Left lung (tissue), 10 donors: Measurements from ENCODE around the gene OPRL1. TPM values are rescaled to one million over a fixed set of nuclear protein-coding genes. Genes with fewer than 3 reads are reported as not detected.

Source experiments
- ATAC-seq: fragments of 200-7000 bp; cut with Tn5 transposase; one replicate; pipeline ENCODE4 v1.9.1; 2020; ENCODE audit warnings: moderate library complexity
- DNase-seq, 4 donors: peaks; one replicate each; pipeline ENCODE4 v3.0.0-alpha.2; 2013 to 2020
- H3K27ac ChIP-seq, 2 donors: fragments of 200-600 bp; sonication (generic) in 1 of 2; one replicate each; pipeline versions ENCODE4 v1.5.0 to v1.8.0; 2020 to 2021
- H3K27me3 ChIP-seq, 2 donors: fragments of 200-600 bp; sonication (generic) in 1 of 2; one replicate each; pipeline versions ENCODE4 v1.5.0 to v1.8.0; 2020 to 2021
- H3K36me3 ChIP-seq, 2 donors: fragments of 200-600 bp; sonication (generic) in 1 of 2; one replicate each; pipeline versions ENCODE4 v1.5.0 to v1.8.0; 2020 to 2021
- H3K4me1 ChIP-seq, 2 donors: fragments of 200-600 bp; one replicate each; pipeline ENCODE4 v1.8.0; 2021
- H3K4me3 ChIP-seq, 2 donors: fragments of 200-600 bp; sonication (generic) in 1 of 2; one replicate each; pipeline versions ENCODE4 v1.5.0 to v1.8.0; 2020 to 2021; ENCODE audit warnings: mild to moderate bottlenecking in 1 of 2
- H3K9me3 ChIP-seq, 2 donors: fragments of 200-600 bp; sonication (generic) in 1 of 2; one replicate each; pipeline versions ENCODE4 v1.5.0 to v1.8.0; 2020 to 2021
- intact Hi-C, 2 donors: fragments of 100-400 bp; cut with DNase I; formaldehyde crosslinking; loops; one replicate each; pipeline versions ENCODE4 v1.11.2 to v1.14.2; 2022
- polyA plus RNA-seq, 6 donors: library from polyadenylated mRNA; unstranded; fragments of 120-200 nt; gene quantifications; one replicate each; pipeline ENCODE4 v1.2.1, GENCODE V29; 2013; ENCODE audit not compliant: insufficient read length in 6 of 6
- total RNA-seq, 2 donors: library from RNA; stranded (reverse); fragmentation: NEBNext Ultra II Directional; extraction: Animal tissue kit (Norgen Biotek cat#: 25700); gene quantifications; one replicate each; pipeline ENCODE4 v1.2.1, GENCODE V29; 2021
- TF ChIP-seq, protein P1 (sequence below), 2 donors: fragments of 200-600 bp; sonication (generic) in 1 of 2; IDR thresholded peaks; one replicate each; pipeline versions ENCODE4 v1.5.0 to v1.8.0; 2021; ENCODE audit warnings: antibody characterized with exemption in 2 of 2
- donor health status: DM: no; HTN: yes; CAD: no.
- donor health status: DM: no; HTN: no; CAD: no.

The OPRL1 gene
- total and polyA plus RNA-seq, 8 donors: 1.8 to 2.5 (median 2.2) TPM

GRCh38 chr20:64047046-64047389 lies 32.9 kb upstream of the OPRL1 start:
- Histone ChIP-seq H3K4me1 (peaks cover 4 to 16% of the 10 kb centered on the region in 2 donors), H3K27me3 (peaks cover 42 to 88% of the 10 kb centered on the region in 2 donors), H3K27ac (peak overlapping the region; percentile 56 to 58), H3K4me3 (peak overlapping the region; percentile 22 to 48), H3K9me3 (no peaks in the 10 kb centered on the region), H3K36me3 (peaks cover 0 to 8% of the 10 kb centered on the region in 2 donors)
- DNase-seq (no peak), ATAC-seq (no peak)
- TF ChIP-seq, protein P1, sequence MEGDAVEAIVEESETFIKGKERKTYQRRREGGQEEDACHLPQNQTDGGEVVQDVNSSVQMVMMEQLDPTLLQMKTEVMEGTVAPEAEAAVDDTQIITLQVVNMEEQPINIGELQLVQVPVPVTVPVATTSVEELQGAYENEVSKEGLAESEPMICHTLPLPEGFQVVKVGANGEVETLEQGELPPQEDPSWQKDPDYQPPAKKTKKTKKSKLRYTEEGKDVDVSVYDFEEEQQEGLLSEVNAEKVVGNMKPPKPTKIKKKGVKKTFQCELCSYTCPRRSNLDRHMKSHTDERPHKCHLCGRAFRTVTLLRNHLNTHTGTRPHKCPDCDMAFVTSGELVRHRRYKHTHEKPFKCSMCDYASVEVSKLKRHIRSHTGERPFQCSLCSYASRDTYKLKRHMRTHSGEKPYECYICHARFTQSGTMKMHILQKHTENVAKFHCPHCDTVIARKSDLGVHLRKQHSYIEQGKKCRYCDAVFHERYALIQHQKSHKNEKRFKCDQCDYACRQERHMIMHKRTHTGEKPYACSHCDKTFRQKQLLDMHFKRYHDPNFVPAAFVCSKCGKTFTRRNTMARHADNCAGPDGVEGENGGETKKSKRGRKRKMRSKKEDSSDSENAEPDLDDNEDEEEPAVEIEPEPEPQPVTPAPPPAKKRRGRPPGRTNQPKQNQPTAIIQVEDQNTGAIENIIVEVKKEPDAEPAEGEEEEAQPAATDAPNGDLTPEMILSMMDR (IDR thresholded peaks at IDR 0.05): no peak
- intact Hi-C loops: no loop called here

DNA sequence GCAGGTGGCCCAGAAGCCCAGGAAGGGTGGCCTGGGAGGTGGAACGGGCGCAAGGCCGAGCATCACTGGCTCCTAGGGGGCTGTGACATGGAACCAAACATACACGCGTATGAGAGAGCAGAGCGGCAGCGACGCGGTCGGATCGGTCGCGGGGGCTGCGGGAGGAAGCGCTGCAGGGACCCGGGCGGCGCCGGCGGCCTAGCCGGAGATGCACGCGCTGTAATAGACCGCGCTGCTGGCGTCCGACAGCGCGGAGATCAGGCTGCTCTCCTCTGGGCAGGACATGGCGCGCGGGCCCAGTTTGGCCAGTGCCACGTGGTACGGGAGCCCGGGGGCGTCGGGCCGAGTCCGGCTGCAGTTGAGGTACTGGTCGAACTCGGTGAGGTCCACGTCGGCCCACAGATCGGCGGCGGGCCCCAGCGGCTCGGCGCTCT lies 31.9 kb upstream of the OPRL1 start:
- Histone ChIP-seq H3K4me1 (peaks cover 0 to 11% of the 10 kb centered on the region in 2 donors), H3K9me3 (no peaks in the 10 kb centered on the region), H3K27ac (peak overlapping the region; percentile 56 to 58), H3K36me3 (peaks cover 0 to 8% of the 10 kb centered on the region in 2 donors), H3K27me3 (peaks cover 36 to 90% of the 10 kb centered on the region in 2 donors), H3K4me3 (peak overlapping the region; percentile 22 to 48)
- ATAC-seq (no peak), DNase-seq (no peak)
- TF ChIP-seq, protein P1 (IDR thresholded peaks at IDR 0.05): no peak
- intact Hi-C loops: no loop called here

- Histone ChIP-seq H3K36me3 (peaks cover 0 to 8% of the 10 kb centered on the region in 2 donors), H3K27ac (peak overlapping the region; percentile 56 to 58), H3K27me3 (peaks cover 36 to 90% of the 10 kb centered on the region in 2 donors), H3K4me1 (peaks cover 0 to 11% of the 10 kb centered on the region in 2 donors), H3K4me3 (peak overlapping the region; percentile 22 to 48), H3K9me3 (no peaks in the 10 kb centered on the region)
- no peak for DNase-seq
- intact Hi-C loops: no loop called here
- no peak for ATAC-seq
- TF ChIP-seq, protein P1 (IDR thresholded peaks at IDR 0.05): no peak
Measured at GRCh38 chr20:64048402-64049044, 31.4 kb upstream of the OPRL1 start.

DNA sequence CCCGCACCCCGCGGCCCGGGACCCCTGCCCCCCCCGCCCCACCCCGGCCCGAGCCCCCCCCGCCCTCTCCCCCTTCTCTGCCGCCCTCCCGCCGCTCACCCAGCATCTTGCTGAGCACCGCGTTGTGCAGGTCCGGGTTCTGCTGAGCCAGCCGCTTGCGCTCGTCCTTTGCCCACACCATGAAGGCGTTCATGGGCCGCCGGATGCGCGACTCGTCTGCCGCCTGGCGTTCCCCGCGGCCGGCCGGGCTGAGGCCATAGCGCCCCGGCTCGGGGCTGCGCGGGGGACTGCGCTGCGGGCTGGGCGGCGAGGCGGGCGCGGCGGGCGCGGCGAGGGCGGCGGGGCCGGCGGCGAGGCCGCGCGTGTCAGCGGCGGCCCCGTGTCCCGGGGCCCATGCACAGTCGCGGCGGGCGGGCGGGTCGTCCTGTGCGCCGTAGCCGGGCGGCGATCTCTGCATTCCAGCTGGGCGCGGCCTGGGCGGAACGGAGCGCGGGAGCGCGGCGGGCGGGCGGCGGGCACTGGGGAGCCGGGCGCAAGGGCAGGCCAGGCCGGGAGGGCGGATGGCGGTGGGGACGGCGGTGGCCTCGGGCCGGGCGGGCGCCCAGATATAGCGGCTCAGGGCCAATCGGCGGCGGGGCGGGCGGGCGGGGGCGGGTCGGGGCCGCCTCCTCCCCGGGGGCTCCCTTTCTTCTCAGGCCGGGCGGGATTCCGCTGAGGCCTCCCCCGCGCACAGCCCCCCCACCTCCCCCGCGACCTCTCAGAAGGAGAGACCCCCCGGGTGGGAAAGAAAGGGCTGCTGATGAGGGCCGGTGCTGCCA lies 30.6 kb upstream of the OPRL1 start, which contains the start of gene SOX18:
TSS of gene SOX18 (minus strand) at position 580 of the 818 bp plus-strand sequence. CDS start at position 457, 123 bp downstream.
- Histone ChIP-seq H3K36me3 (peaks cover 0 to 8% of the 10 kb centered on the region in 2 donors), H3K4me1 (peaks cover 0 to 14% of the 10 kb centered on the region in 2 donors), H3K4me3 (peak within 1 kb of the TSS; percentile 22 to 48), H3K9me3 (no peaks in the 10 kb centered on the region), H3K27ac (peak within 1 kb of the TSS; percentile 71 to 73), H3K27me3 (peaks cover 36 to 98% of the 10 kb centered on the region in 2 donors)
- TF ChIP-seq, protein P1 (IDR thresholded peaks at IDR 0.05): no peak
- intact Hi-C loops: no loop called here
- ATAC-seq (peak; percentile 9), DNase-seq (peak in 1 of 4 donors; percentile 74)

DNA sequence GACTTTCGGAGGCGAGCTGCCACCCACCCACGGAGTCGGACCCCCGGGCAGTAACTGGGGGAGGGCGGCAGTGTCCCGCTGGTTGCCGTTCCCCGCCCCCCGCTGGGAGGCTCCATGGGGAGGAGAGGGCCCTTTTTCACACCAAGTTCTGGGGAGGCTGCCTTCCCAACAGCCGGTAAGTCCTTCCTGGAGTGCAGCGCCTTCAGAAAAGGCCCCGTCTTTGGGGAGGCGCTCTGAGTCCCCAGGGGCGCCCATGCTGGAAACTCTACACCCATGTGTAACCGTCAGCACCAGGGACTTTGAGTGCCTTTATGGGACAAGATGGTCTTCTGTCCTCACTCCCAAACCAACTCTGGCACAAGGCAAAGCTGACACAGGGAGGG lies 30.0 kb upstream of the OPRL1 start:
- H3K9me3 ChIP-seq: no peaks in the 10 kb centered on the region
- no peak for DNase-seq
- H3K4me3 ChIP-seq: peak overlapping the region; percentile 2 to 31
- peaks cover 0 to 20% of the 10 kb centered on the region in 2 donors for H3K4me1 ChIP-seq
- no peak for ATAC-seq
- peaks cover 0 to 8% of the 10 kb centered on the region in 2 donors for H3K36me3 ChIP-seq
- H3K27ac ChIP-seq: peak overlapping the region; percentile 71 to 73
- TF ChIP-seq, protein P1 (IDR thresholded peaks at IDR 0.05): no peak
- H3K27me3 ChIP-seq: peaks cover 36 to 100% of the 10 kb centered on the region in 2 donors
- intact Hi-C loops: no loop called here
